Measurements from ENCODE around the gene FXYD1.

Gene FXYD1

GRCh38 chr19:35165200-35166058 is 26.8 kb downstream of the FXYD1 start:
- no peak for TF ChIP-seq ZFX (IDR thresholded peaks at IDR 0.05; ENCODE audit: borderline replicate concordance)
- no peak for TF ChIP-seq CTCF (IDR thresholded peaks at IDR 0.05)
- no peak overlapping the region for H3K27ac ChIP-seq

GRCh38 chr19:35166100-35167063 is 27.8 kb downstream of the FXYD1 start:
- H3K27ac ChIP-seq, result no peak overlapping the region
- TF ChIP-seq ZFX (IDR thresholded peaks at IDR 0.05; ENCODE audit: borderline replicate concordance) (no peak), CTCF (IDR thresholded peaks at IDR 0.05) (no peak)

- TF ChIP-seq CTCF (IDR thresholded peaks at IDR 0.05) (no peak), ZFX (IDR thresholded peaks at IDR 0.05; ENCODE audit: borderline replicate concordance) (no peak)
- H3K27ac ChIP-seq, result no peak overlapping the region
Observed at GRCh38 chr19:35167251-35168119, 28.9 kb downstream of the FXYD1 start.

GRCh38 chr19:35168196-35168595 is 29.6 kb downstream of the FXYD1 start:
- no peak for TF ChIP-seq CTCF (IDR thresholded peaks at IDR 0.05)
- no peak overlapping the region for H3K27ac ChIP-seq

- no peak overlapping the region for H3K27ac ChIP-seq
- TF ChIP-seq ZFX (IDR thresholded peaks at IDR 0.05; ENCODE audit: borderline replicate concordance), result no peak
- TF ChIP-seq CTCF (IDR thresholded peaks at IDR 0.05), result no peak
Observed at GRCh38 chr19:35169221-35169995, 30.8 kb downstream of the FXYD1 start.

GRCh38 chr19:35170359-35171061 is 31.9 kb downstream of the FXYD1 start:
- H3K27ac ChIP-seq, result no peak overlapping the region
- TF ChIP-seq ZFX (IDR thresholded peaks at IDR 0.05; ENCODE audit: borderline replicate concordance) (no peak), CTCF (IDR thresholded peaks at IDR 0.05) (no peak)

All from 22Rv1 (cell line).